HepG2 (cell line): ENCODE results near the gene FCN3. TPM values are rescaled to one million over a fixed set of nuclear protein-coding genes. Genes with fewer than 3 reads are reported as not detected.
A peak's percentile ranks its signal among the peaks of the same experiment; 100 is the strongest.

Experiments
- ATAC-seq: fragments of 200-7000 bp; cut with Tn5 transposase; 3 replicates; pipeline ENCODE4 v1.9.1; 2020; ENCODE audit warnings: mild to moderate bottlenecking, moderate library complexity
- BruUV-seq: library from RNA; stranded (reverse); fragments of 400-500 nt; replicated peaks from 2 replicates; lab custom pipeline; 2021; lab: Mats Ljungman, UMichigan
- CTCF ChIA-PET: fragments of 300-600 bp; formaldehyde crosslinking; extraction: SDS; loops from one replicate; lab custom pipeline; 2021; ENCODE audit warnings: low total read pairs, inconsistent platforms, low intra/inter-chr PET ratio; lab: Yijun Ruan, JAX
- POLR2A ChIA-PET: fragments of 350-600 bp; sonication (Branson Sonifier 250); formaldehyde crosslinking; loops from one replicate; lab custom pipeline; 2020; ENCODE audit warnings: antibody characterized with exemption, inconsistent platforms; lab: Yijun Ruan, JAX
- DNase-seq: peaks from one replicate; pipeline ENCODE4 v3.0.0-alpha.2; 2015; ENCODE audit warnings: low spot score
- FAIRE-seq: peaks from 3 replicates; lab custom pipeline; 2011; peaks lifted over from hg19 to GRCh38; lab: Jason Lieb, UNC
- H2AFZ ChIP-seq: one replicate; pipeline ENCODE4 v1.6.1; 2011; ENCODE audit warnings: low read length, inconsistent platforms
- H3K27ac ChIP-seq: fragments of 300-600 bp; 3 replicates; pipeline ENCODE4 v1.8.0; 2011; ENCODE audit warnings: mixed run types, mild to moderate bottlenecking, mixed read lengths, low read length, inconsistent platforms; ENCODE audit not compliant: insufficient read depth; ENCODE audit errors: extremely low read length
- H3K27me3 ChIP-seq, 2 experiments: fragments of 200-600 bp in 1 of 2; 2 replicates in 1 of 2; 3 replicates in 1 of 2; pipeline versions ENCODE4 v1.6.0 to v1.8.0; 2011; ENCODE audit warnings: low read length in 2 of 2, mild to moderate bottlenecking in 2 of 2, moderate library complexity in 2 of 2, inconsistent platforms in 1 of 2; ENCODE audit not compliant: insufficient read depth in 2 of 2, control insufficient read depth in 1 of 2
- H3K36me3 ChIP-seq, 2 experiments: fragments of 200-600 bp in 1 of 2; replicated peaks in 1 of 2; 2 replicates in 1 of 2; 3 replicates in 1 of 2; pipeline versions ENCODE4 v1.5.1 to v1.8.0; 2011; ENCODE audit warnings: low read length in 2 of 2, inconsistent platforms in 1 of 2; ENCODE audit not compliant: insufficient read depth in 2 of 2, control insufficient read depth in 1 of 2
- H3K4me1 ChIP-seq: 2 replicates; pipeline ENCODE4 v1.5.1; 2012; ENCODE audit warnings: low read length, inconsistent platforms; ENCODE audit not compliant: insufficient read depth
- H3K4me2 ChIP-seq: 2 replicates; pipeline ENCODE4 v1.6.0; 2011; ENCODE audit warnings: low read depth, low read length, inconsistent platforms
- H3K4me3 ChIP-seq, 3 experiments: fragments of 200-600 bp in 1 of 3; sonication (generic), shearing (Covaris generic) in 1 of 3; replicated peaks in 1 of 3; 2 replicates each; pipeline ENCODE4 v1.5.1; 2011 to 2016; ENCODE audit warnings: low read length in 3 of 3, inconsistent platforms in 2 of 3, low read depth in 2 of 3, mild to moderate bottlenecking in 2 of 3, control low read depth in 1 of 3, mixed read lengths in 1 of 3; ENCODE audit not compliant: insufficient read depth in 1 of 3
- H3K79me2 ChIP-seq: one replicate; pipeline ENCODE4 v1.6.1; 2011; ENCODE audit warnings: low read length, inconsistent platforms; ENCODE audit not compliant: insufficient read depth
- H3K9ac ChIP-seq: 2 replicates; pipeline ENCODE4 v1.6.0; 2011; ENCODE audit warnings: mild to moderate bottlenecking, low read depth, low read length, inconsistent platforms; ENCODE audit not compliant: insufficient read depth
- H3K9me3 ChIP-seq: 2 replicates; pipeline ENCODE4 v1.5.1; 2012; ENCODE audit warnings: mild to moderate bottlenecking, low read length
- H4K20me1 ChIP-seq: 2 replicates; pipeline ENCODE4 v1.6.0; 2011; ENCODE audit warnings: inconsistent platforms, mild to moderate bottlenecking, low read length, moderate library complexity; ENCODE audit not compliant: insufficient read depth
- GFI1 ChIP-seq: sonication (generic); formaldehyde crosslinking; IDR thresholded peaks from 2 replicates; pipeline ENCODE4 v1.5.0; 2020; ENCODE audit warnings: missing genetic modification reagents, mild to moderate bottlenecking, borderline replicate concordance
- KDM3A ChIP-seq: IDR thresholded peaks from 2 replicates; pipeline ENCODE4 v1.6.1; 2018; ENCODE audit warnings: low read depth, missing compliant biosample characterization
- KLF6 ChIP-seq: IDR thresholded peaks from 2 replicates; pipeline ENCODE4 v1.8.0; 2016; ENCODE audit warnings: missing biosample characterization, missing genetic modification reagents
- MED1 ChIP-seq: sonication (generic); formaldehyde crosslinking; IDR thresholded peaks from 2 replicates; pipeline ENCODE4 v1.4.0; 2020; ENCODE audit warnings: missing genetic modification reagents
- NAIF1 ChIP-seq: sonication (generic); formaldehyde crosslinking; IDR thresholded peaks from 2 replicates; pipeline ENCODE4 v1.5.0; 2020; ENCODE audit warnings: mild to moderate bottlenecking, missing genetic modification reagents, borderline replicate concordance
- NCOA1 ChIP-seq: sonication (generic); formaldehyde crosslinking; IDR thresholded peaks from 2 replicates; pipeline ENCODE4 v1.9.0; 2021; ENCODE audit warnings: missing genetic modification reagents
- NFIC ChIP-seq: IDR thresholded peaks from 2 replicates; pipeline ENCODE4 v1.6.1; 2012; ENCODE audit warnings: mild to moderate bottlenecking, low read length, inconsistent platforms
- NR1H2 ChIP-seq: sonication (generic); formaldehyde crosslinking; IDR thresholded peaks from 2 replicates; pipeline ENCODE4 v1.8.1; 2022; ENCODE audit warnings: low read depth, missing genetic modification reagents, borderline replicate concordance
- NRL ChIP-seq: sonication (generic); formaldehyde crosslinking; IDR thresholded peaks from 2 replicates; pipeline ENCODE4 v1.5.0; 2020; ENCODE audit warnings: missing genetic modification reagents, mild to moderate bottlenecking, moderate library complexity, borderline replicate concordance
- POLR2A ChIP-seq, 2 experiments: IDR thresholded peaks; 2 replicates each; pipeline ENCODE4 v1.6.1; 2011; ENCODE audit warnings: low read depth in 2 of 2, low read length in 2 of 2, mild to moderate bottlenecking in 1 of 2, moderate library complexity in 1 of 2; ENCODE audit not compliant: insufficient read depth in 1 of 2
- STAG1 ChIP-seq: sonication (generic); formaldehyde crosslinking; IDR thresholded peaks from 2 replicates; pipeline ENCODE4 v1.4.0; 2020; ENCODE audit warnings: missing genetic modification reagents
- ZNF225 ChIP-seq: sonication (generic); formaldehyde crosslinking; IDR thresholded peaks from 2 replicates; pipeline ENCODE4 v1.4.0; 2020; ENCODE audit warnings: mild to moderate bottlenecking, missing genetic modification reagents
- ZNF607 ChIP-seq: sonication (generic); formaldehyde crosslinking; IDR thresholded peaks from 2 replicates; pipeline ENCODE4 v1.5.1; 2020; ENCODE audit warnings: missing genetic modification reagents, mild to moderate bottlenecking, borderline replicate concordance
- ZNF788 ChIP-seq: sonication (generic); formaldehyde crosslinking; IDR thresholded peaks from 2 replicates; pipeline ENCODE4 v1.5.0; 2020; ENCODE audit warnings: mild to moderate bottlenecking, missing genetic modification reagents, borderline replicate concordance
- ZSCAN31 ChIP-seq: sonication (generic); formaldehyde crosslinking; IDR thresholded peaks from 2 replicates; pipeline ENCODE4 v1.5.0; 2020; ENCODE audit warnings: low read depth, mild to moderate bottlenecking, missing genetic modification reagents
- ZZZ3 ChIP-seq: sonication (generic); formaldehyde crosslinking; IDR thresholded peaks from 2 replicates; pipeline ENCODE4 v1.4.0; 2020; ENCODE audit warnings: missing genetic modification reagents, mild to moderate bottlenecking, borderline replicate concordance
- whole genome bisulfite sequencing: methylation state at CpG from one replicate; pipeline ENCODE4 v1.1.6; 2017; ENCODE audit warnings: low lambda C conversion rate; 5-methylcytosine and 5-hydroxymethylcytosine counted together
- in situ Hi-C: cut with HindIII; loops from 2 replicates; pipeline ENCODE4 v1.10.0; 2017; ENCODE audit warnings: low pct_unique_long_range_greater_than_20kb; ENCODE audit not compliant: extremely low pct_ligation_motif_present
- intact Hi-C: fragments of 100-400 bp; cut with micrococcal nuclease; formaldehyde crosslinking; loops from one replicate; pipeline ENCODE4 v1.10.0; 2022; ENCODE audit not compliant: unreplicated experiment
- polyA plus RNA-seq, 8 experiments: library from polyadenylated mRNA; depleted of rRNA in 3 of 8; stranded (reverse) in 7 of 8; unstranded in 1 of 8; fragments of >200 nt; fragmentation: Illumina TruSeq in 4 of 8; extraction: Trizol in 4 of 8; gene quantifications; 2 replicates each; pipeline versions ENCODE4 v1.2.1 to v1.2.3, GENCODE V29; 2011 to 2016; ENCODE audit warnings: low read depth in 4 of 8, missing spikeins in 1 of 8, mixed read lengths in 1 of 8; ENCODE audit not compliant: insufficient read depth in 1 of 8
- total RNA-seq, 5 experiments: library from RNA; depleted of rRNA; stranded (reverse); fragments of >200 nt; fragmentation: Illumina TruSeq; extraction: Trizol; gene quantifications; 2 replicates each; pipeline ENCODE4 v1.2.3, GENCODE V29; 2016; ENCODE audit warnings: low read depth in 1 of 5
- TF ChIP-seq, protein P1 (sequence below): IDR thresholded peaks from 2 replicates; pipeline ENCODE4 v1.6.1; 2016; ENCODE audit warnings: missing compliant biosample characterization, missing genetic modification reagents, borderline replicate concordance
- TF ChIP-seq, protein P2 (sequence below): sonication (generic); formaldehyde crosslinking; IDR thresholded peaks from 2 replicates; pipeline ENCODE4 v1.5.1; 2020; ENCODE audit warnings: mild to moderate bottlenecking, moderate library complexity, missing genetic modification reagents
- TF ChIP-seq, protein P3 (sequence below), 2 experiments: sonication (generic) in 1 of 2; formaldehyde crosslinking in 1 of 2; IDR thresholded peaks; 2 replicates each; pipeline versions ENCODE4 v1.4.0 to v1.6.1; 2018 to 2020; ENCODE audit warnings: missing genetic modification reagents in 2 of 2, borderline replicate concordance in 1 of 2, low read depth in 1 of 2, mild to moderate bottlenecking in 1 of 2, missing biosample characterization in 1 of 2

Gene FCN3
- total and polyA plus RNA-seq, 2 of the 13 experiments (the other 11 are each of a cell fraction or from before 2014, with no cell fraction given): not detected

DNA sequence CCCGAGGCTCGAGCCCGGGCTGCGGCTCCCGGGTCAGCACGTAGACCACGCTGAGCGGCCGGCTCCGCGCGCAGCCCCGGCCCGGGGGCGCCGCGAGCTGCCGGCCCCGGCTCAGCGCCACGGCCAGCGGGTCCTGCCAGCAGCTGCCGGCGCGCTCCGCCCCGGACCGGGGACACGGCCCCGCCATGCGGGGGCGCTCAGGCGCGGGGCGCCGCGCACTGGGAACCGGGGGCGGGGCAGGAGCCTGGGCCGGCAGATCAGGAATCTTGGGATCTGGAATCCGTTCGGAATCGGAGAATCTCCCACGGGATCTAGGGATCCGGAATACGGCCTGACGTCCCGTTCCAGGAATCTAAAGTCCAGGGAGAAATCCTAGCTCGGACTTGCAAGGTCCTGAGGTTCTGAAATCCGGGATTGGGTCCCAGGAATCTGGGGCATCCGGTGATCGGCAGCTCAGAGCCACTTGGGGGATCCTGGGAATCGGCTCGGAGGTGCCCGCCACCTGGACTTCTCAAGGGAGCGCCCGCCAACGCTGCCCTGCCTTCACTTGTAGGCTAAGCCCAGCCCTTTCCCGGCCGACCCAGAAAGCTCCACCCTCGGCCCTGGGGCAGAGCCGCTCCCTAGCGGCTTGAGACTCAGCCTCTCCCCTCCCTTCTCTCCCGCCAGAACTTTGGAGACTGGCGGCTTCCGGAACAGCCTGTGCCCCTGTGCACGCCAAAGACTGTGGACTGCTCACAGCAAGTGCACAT lies 8.0 kb downstream of the FCN3 start, which contains the start of gene MAP3K6:
Gene MAP3K6, minus strand, starts transcription at position 551 of the 749 bp plus-strand sequence. Its CDS starts 364 bp downstream, at position 187.
- Histone ChIP-seq H3K4me2 (peak within 1 kb of the TSS; percentile 84), H3K9ac (peak within 1 kb of the TSS; percentile 66), H3K27me3 (peaks cover 3 to 16% of the 10 kb centered on the region in 2 experiments; a peak in 3 of 5 replicates), H3K4me3 (peak within 1 kb of the TSS; percentile 64 to 84 (median 84)), H3K79me2 (no peaks in the 10 kb centered on the region), H3K9me3 (no peaks in the 10 kb centered on the region), H4K20me1 (no peaks in the 10 kb centered on the region), H3K4me1 (peaks cover 27% of the 10 kb centered on the region), H2AFZ (peak within 1 kb of the TSS; percentile 91), H3K27ac (peak within 1 kb of the TSS; percentile 33), H3K36me3 (no peaks in the 10 kb centered on the region)
- in situ Hi-C loops (no loop called here), intact Hi-C loops (no loop called here)
- WGBS: 0% methylated on average over 2 of the region's 67 CpGs
- ATAC-seq: peak; percentile 72
- FAIRE-seq: peak; percentile 26
- CTCF ChIA-PET: interaction anchor here (1.1 kb wide), 1 partner anchor 21 kb away, joined by 3 read pairs; no protein-coding TSS in a partner anchor
- DNase-seq: no peak
- POLR2A ChIA-PET: interaction anchor here (0.8 to 3.2 kb wide), 9 partner anchors 15 to 407 kb away, joined by 3 to 20 read pairs (median 6); partner anchors contain the start of genes FAM76A, IFI6, SLC9A1 and STX12
- no TSS peak for BruUV-seq
- TF ChIP-seq POLR2A (IDR thresholded peaks at IDR 0.05; ENCODE audit: insufficient read depth in 1 of 2, low read depth in 2 of 2, low read length in 2 of 2) (peak in 1 of 2 experiments; percentile 42; a peak in 1 of 4 replicates), NCOA1 (CRISPR knock-in tag) (0 out of 2 replicates have a peak, but pooled peaks have one; percentile 10), KDM3A (CRISPR knock-in tag) (0 out of 2 replicates have a peak, but pooled peaks have one; percentile 20), ZNF788 (CRISPR knock-in tag) (0 out of 2 replicates have a peak, but pooled peaks have one; percentile 42), GFI1 (CRISPR knock-in tag) (peak; percentile 53; the same call in 1 of the 2 replicates), ZNF607 (0 out of 2 replicates have a peak, but pooled peaks have one; percentile 23), ZNF225 (CRISPR knock-in tag) (0 out of 2 replicates have a peak, but pooled peaks have one; percentile 41), KLF6 (CRISPR knock-in tag) (no peak), ZSCAN31 (0 out of 2 replicates have a peak, but pooled peaks have one; percentile 43), ZZZ3 (CRISPR knock-in tag) (no peak), NFIC (no peak), NRL (CRISPR knock-in tag) (0 out of 2 replicates have a peak, but pooled peaks have one; percentile 57), NR1H2 (no peak), STAG1 (CRISPR knock-in tag) (no peak), NAIF1 (CRISPR knock-in tag) (0 out of 2 replicates have a peak, but pooled peaks have one; percentile 31), MED1 (CRISPR knock-in tag) (no peak)
- TF ChIP-seq, protein P1, sequence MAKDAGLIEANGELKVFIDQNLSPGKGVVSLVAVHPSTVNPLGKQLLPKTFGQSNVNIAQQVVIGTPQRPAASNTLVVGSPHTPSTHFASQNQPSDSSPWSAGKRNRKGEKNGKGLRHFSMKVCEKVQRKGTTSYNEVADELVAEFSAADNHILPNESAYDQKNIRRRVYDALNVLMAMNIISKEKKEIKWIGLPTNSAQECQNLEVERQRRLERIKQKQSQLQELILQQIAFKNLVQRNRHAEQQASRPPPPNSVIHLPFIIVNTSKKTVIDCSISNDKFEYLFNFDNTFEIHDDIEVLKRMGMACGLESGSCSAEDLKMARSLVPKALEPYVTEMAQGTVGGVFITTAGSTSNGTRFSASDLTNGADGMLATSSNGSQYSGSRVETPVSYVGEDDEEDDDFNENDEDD (CRISPR knock-in tag): peak; percentile 58; the same call in 1 of the 2 replicates
- TF ChIP-seq, protein P2, sequence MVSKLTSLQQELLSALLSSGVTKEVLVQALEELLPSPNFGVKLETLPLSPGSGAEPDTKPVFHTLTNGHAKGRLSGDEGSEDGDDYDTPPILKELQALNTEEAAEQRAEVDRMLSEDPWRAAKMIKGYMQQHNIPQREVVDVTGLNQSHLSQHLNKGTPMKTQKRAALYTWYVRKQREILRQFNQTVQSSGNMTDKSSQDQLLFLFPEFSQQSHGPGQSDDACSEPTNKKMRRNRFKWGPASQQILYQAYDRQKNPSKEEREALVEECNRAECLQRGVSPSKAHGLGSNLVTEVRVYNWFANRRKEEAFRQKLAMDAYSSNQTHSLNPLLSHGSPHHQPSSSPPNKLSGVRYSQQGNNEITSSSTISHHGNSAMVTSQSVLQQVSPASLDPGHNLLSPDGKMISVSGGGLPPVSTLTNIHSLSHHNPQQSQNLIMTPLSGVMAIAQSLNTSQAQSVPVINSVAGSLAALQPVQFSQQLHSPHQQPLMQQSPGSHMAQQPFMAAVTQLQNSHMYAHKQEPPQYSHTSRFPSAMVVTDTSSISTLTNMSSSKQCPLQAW (CRISPR knock-in tag): peak; percentile 67; the same call in 1 of the 2 replicates
- TF ChIP-seq, protein P3, sequence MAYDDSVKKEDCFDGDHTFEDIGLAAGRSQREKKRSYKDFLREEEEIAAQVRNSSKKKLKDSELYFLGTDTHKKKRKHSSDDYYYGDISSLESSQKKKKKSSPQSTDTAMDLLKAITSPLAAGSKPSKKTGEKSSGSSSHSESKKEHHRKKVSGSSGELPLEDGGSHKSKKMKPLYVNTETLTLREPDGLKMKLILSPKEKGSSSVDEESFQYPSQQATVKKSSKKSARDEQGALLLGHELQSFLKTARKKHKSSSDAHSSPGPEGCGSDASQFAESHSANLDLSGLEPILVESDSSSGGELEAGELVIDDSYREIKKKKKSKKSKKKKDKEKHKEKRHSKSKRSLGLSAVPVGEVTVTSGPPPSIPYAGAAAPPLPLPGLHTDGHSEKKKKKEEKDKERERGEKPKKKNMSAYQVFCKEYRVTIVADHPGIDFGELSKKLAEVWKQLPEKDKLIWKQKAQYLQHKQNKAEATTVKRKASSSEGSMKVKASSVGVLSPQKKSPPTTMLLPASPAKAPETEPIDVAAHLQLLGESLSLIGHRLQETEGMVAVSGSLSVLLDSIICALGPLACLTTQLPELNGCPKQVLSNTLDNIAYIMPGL (CRISPR knock-in tag; IDR thresholded peaks at IDR 0.05; ENCODE audit: borderline replicate concordance in 1 of 2, low read depth in 1 of 2): peak in 1 of 2 experiments; percentile 41; a peak in 1 of 4 replicates
